Right lung (tissue), 10 donors: ENCODE data around the gene CASP8AP2. TPM values are rescaled to one million over a fixed set of nuclear protein-coding genes. Genes with fewer than 3 reads are reported as not detected.
"Not testable (repeated sequence)": the region's sequence is repeated elsewhere in the genome, so short reads cannot be mapped to it uniquely, and the experiment has no call there.

Experiments
- DNase-seq, 2 donors: peaks; one replicate each; pipeline ENCODE4 v3.0.0-alpha.2; 2013
- long read RNA-seq, 8 donors: transcript quantifications; one replicate each; lab custom pipeline, GENCODE V29; 2026
- polyA plus RNA-seq, 5 donors: library from polyadenylated mRNA; unstranded; fragments of 120-200 nt; gene quantifications; one replicate each; pipeline versions ENCODE4 v1.2.1 to v1.2.3, GENCODE V29; 2013; ENCODE audit warnings: inconsistent platforms in 1 of 5, low replicate concordance in 1 of 5; ENCODE audit not compliant: insufficient read length in 5 of 5, insufficient read depth in 1 of 5

The CASP8AP2 gene
- 10 to 100 TPM; 16.5 to 30.6 (median 27.2) TPM for polyA plus RNA-seq
- long read RNA-seq, donor 1, partial matches to known transcripts, result 0 of 3 reads
- long read RNA-seq, donor 1, other reads (novel, unspliced or antisense), result 0 of 3 reads
- long read RNA-seq, donor 2, partial matches to known transcripts, result 6 of 9 reads
- long read RNA-seq, donor 2, other reads (novel, unspliced or antisense), result 0 of 9 reads
- long read RNA-seq, donor 3, partial matches to known transcripts, result 0 of 2 reads
- long read RNA-seq, donor 3, other reads (novel, unspliced or antisense), result 0 of 2 reads
- long read RNA-seq, donor 4, partial matches to known transcripts, result 7 of 8 reads
- long read RNA-seq, donor 4, other reads (novel, unspliced or antisense), result 0 of 8 reads
- long read RNA-seq, donor 5, transcript CASP8AP2-202 (7 exons, 1,280 nt), result major isoform, 5 of 6 reads
- long read RNA-seq, donor 5, partial matches to known transcripts, result 0 of 6 reads
- long read RNA-seq, donor 5, other reads (novel, unspliced or antisense), result 0 of 6 reads
- long read RNA-seq, donor 6, partial matches to known transcripts, result 0 of 4 reads
- long read RNA-seq, donor 6, other reads (novel, unspliced or antisense), result 0 of 4 reads
- long read RNA-seq, donor 7, partial matches to known transcripts, result 15 of 18 reads
- long read RNA-seq, donor 7, other reads (novel, unspliced or antisense), result 0 of 18 reads
- long read RNA-seq, donor 8, partial matches to known transcripts, result 0 of 1 reads
- long read RNA-seq, donor 8, other reads (novel, unspliced or antisense), result 0 of 1 reads

- DNase-seq, result peak; percentile 95 to 98
These were observed at the start of gene CASP8AP2 for GRCh38 chr6:89829472-89830169. Gene CASP8AP2 (plus strand): TSS chr6:89829880.

- no peak for DNase-seq
These were observed 48.3 kb upstream of the CASP8AP2 start for GRCh38 chr6:89781070-89782034.

DNA sequence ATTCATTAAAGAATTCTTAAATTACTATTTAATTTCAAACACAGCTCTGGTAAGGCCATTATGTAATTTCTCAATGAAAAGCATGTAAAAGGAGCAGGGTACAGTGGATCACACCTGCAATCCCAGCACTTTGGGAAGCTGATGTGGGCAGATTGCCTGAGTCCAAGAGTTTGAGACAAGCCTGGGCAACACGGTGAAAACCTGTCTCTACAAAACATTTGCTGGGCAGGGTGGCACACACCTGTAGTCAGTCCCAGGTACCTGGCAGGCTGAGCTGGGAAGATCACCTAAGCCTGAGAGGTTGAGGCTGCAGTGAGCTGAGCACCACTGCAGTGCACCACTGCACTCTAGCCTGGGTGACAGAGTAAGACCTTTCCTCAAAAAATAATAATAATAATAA, 47.5 kb upstream of the CASP8AP2 start:
- DNase-seq, result no peak

- not testable (repeated sequence) for DNase-seq
These were observed 46.4 kb upstream of the CASP8AP2 start for GRCh38 chr6:89783293-89783692.

DNA sequence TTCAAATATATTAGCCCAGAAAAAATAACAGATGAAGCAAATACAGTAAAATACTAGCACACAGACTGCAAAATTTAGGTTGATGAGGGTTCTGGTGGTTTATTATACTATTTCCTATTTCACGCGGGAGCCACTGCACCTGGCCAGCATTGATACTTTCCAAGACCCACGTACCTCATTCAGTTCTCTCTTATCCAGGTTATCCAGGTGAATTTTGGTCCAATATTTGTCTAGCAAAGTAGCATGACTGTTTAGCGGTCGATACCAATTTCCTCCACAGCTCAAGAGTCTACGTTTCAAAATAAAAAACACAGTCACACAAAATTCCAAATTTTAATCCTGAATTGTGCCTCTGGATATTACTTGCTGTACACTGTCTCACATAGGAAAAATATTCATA, 44.8 kb upstream of the CASP8AP2 start:
- DNase-seq, result no peak

GRCh38 chr6:89786970-89787369, 42.7 kb upstream of the CASP8AP2 start:
- DNase-seq, result no peak

- DNase-seq, result no peak
These were observed 41.9 kb upstream of the CASP8AP2 start for GRCh38 chr6:89787660-89788328.

- no peak for DNase-seq
These were observed 39.7 kb upstream of the CASP8AP2 start for GRCh38 chr6:89789980-89790379.

GRCh38 chr6:89790403-89790802, 39.3 kb upstream of the CASP8AP2 start:
- DNase-seq, result no peak

- peak in 1 of 2 donors; percentile 9 for DNase-seq
These were observed 36.8 kb upstream of the CASP8AP2 start for GRCh38 chr6:89792881-89793280.

GRCh38 chr6:89793586-89793985, 36.1 kb upstream of the CASP8AP2 start:
- no peak for DNase-seq

DNA sequence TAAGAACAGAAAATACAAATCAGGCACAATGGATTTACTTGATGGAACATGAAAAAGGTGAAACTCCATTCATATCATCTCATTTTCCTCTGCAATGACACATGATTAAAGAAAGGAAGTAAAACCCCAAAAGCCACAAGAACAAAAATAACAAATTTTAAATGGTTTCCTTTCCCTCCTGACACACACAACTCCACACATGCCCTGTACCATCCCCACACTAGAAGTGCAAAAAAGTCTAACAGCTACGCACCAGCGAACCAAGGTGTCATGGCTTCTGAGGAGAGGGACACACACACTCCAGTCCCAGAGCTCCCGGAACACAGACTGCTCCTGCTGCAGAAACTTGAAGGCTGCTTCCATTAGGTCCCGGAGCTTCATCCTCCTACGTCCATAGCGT, 35.4 kb upstream of the CASP8AP2 start:
- no peak for DNase-seq

GRCh38 chr6:89797317-89797716, 32.4 kb upstream of the CASP8AP2 start:
- no peak for DNase-seq

- no peak for DNase-seq
These were observed 30.6 kb upstream of the CASP8AP2 start for GRCh38 chr6:89799096-89799495.

DNA sequence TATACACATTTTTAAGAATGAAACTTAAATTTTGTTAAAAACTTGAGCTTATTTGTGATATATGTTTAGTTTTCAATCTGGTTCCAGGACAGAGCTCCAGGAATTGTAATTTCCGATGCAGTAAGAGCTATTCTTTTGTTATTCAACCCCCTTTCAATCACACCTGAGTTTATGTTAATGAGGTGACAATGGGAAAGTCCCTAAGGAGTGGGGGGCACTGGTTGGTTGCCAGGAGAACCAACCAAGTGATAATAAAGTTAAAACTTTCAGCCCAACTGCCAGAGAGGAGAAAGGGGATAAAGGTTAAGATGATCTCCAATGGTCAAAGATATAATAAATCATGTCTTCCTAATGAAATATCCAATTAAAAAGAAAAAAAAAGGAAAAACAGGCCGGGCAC, 29.9 kb upstream of the CASP8AP2 start:
- DNase-seq, result no peak

GRCh38 chr6:89803271-89803670, 26.4 kb upstream of the CASP8AP2 start:
- DNase-seq, result no peak

GRCh38 chr6:89805814-89806371, 23.8 kb upstream of the CASP8AP2 start:
- no peak for DNase-seq

GRCh38 chr6:89807581-89807980, 22.1 kb upstream of the CASP8AP2 start:
- no peak for DNase-seq

DNA sequence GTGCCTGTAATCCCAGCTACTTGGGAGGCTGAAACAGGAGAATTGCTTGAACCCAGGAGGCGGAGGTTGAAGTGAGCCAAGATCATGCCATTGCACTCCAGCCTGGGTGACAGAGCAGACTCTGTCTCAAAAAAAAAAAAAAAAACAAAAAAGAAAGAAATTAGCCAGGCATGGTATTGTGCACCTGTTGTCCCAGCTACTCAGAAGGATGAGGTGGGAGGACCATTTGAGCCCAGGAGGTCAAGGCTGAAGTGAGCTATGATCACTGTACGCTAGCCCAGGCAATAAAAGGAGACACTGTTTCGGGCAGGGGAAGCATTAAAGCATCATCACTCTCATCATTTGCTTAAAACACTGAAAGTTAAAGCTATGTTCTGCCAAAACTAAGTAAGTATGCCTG, 16.3 kb upstream of the CASP8AP2 start:
- DNase-seq, result not testable (repeated sequence)

- no peak for DNase-seq
These were observed 12.2 kb upstream of the CASP8AP2 start for GRCh38 chr6:89817481-89817880.
